H1 (cell line): ENCODE results near the gene VPS13C. TPM values are rescaled to one million over a fixed set of nuclear protein-coding genes. Genes with fewer than 3 reads are reported as not detected.

ENCODE experiments used
- SP1 ChIP-seq: IDR thresholded peaks from 2 replicates; pipeline ENCODE4 v1.6.1; 2011; ENCODE audit warnings: low read depth, low read length
- polyA plus RNA-seq, 7 experiments: library from polyadenylated mRNA; depleted of rRNA in 3 of 7; stranded (reverse) in 5 of 7; unstranded in 2 of 7; fragments of >200 nt in 5 of 7; fragments of 200-250 nt in 2 of 7; gene quantifications; 1 replicate in 5 of 7; 2 replicates in 1 of 7; 4 replicates in 1 of 7; pipeline versions ENCODE4 v1.2.1 to v1.2.3, GENCODE V29; 2011 to 2013; ENCODE audit warnings: missing spikeins in 2 of 7, mixed read lengths in 2 of 7
- total RNA-seq: library from RNA; stranded (reverse); fragmentation: NEBNext Ultra II Directional; extraction: Animal tissue kit (Norgen Biotek cat#: 25700); gene quantifications from 2 replicates; pipeline ENCODE4 v1.2.1, GENCODE V29; 2021

The VPS13C gene
- total and polyA plus RNA-seq, 2 of the 8 experiments (the other 6 are each of a cell fraction or from before 2014, with no cell fraction given) = 4.8 to 18.8 TPM

DNA sequence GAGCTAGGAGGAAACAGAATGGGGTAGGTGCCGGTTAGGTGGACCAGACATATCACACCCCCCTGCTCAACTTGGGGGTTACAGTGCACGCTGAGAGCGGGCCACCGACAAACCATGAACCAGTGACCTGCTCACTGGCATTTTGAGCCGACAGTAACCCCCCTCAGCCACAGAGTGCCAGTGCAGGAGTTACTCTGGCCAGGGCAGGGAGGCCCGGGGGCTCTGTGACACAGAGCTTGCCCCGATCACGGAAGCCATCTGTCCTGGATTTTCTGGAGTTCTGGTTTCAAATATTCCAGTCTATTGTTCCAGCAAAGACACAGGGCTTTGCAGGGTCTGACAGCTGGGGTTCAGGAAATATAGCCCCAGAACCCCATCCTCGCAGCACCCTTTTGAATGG is 225.2 kb downstream of the VPS13C start (continued):
- TF ChIP-seq SP1 = no peak
